ENCODE data around the gene SCNN1G.

GRCh38 chr16:23141500-23141899, 41.0 kb upstream of the SCNN1G start:
- TF ChIP-seq, protein P1, sequence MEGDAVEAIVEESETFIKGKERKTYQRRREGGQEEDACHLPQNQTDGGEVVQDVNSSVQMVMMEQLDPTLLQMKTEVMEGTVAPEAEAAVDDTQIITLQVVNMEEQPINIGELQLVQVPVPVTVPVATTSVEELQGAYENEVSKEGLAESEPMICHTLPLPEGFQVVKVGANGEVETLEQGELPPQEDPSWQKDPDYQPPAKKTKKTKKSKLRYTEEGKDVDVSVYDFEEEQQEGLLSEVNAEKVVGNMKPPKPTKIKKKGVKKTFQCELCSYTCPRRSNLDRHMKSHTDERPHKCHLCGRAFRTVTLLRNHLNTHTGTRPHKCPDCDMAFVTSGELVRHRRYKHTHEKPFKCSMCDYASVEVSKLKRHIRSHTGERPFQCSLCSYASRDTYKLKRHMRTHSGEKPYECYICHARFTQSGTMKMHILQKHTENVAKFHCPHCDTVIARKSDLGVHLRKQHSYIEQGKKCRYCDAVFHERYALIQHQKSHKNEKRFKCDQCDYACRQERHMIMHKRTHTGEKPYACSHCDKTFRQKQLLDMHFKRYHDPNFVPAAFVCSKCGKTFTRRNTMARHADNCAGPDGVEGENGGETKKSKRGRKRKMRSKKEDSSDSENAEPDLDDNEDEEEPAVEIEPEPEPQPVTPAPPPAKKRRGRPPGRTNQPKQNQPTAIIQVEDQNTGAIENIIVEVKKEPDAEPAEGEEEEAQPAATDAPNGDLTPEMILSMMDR (IDR thresholded peaks at IDR 0.05) = no peak
- TF ChIP-seq POLR2A (IDR thresholded peaks at IDR 0.05) = no peak

Data from lower leg skin (tissue), 3 donors.